Gastrocnemius medialis (tissue), 4 donors: ENCODE data around the gene NCAPD2. TPM values are rescaled to one million over a fixed set of nuclear protein-coding genes. Genes with fewer than 3 reads are reported as not detected.
"Not testable (repeated sequence)": the region's sequence is repeated elsewhere in the genome, so short reads cannot be mapped to it uniquely, and the experiment has no call there.

ENCODE experiments used
- ATAC-seq, 2 donors: fragments of 150-250 bp; one replicate each; pipeline ENCODE4 v1.9.1; 2016
- DNase-seq, 2 donors: peaks; one replicate each; pipeline ENCODE4 v3.0.0-alpha.2; 2019
- H3K27ac ChIP-seq, 4 donors: fragments of 200-600 bp; sonication (generic); 1 replicate in 1 of 4; 2 replicates in 3 of 4; pipeline ENCODE4 v1.5.1; 2016 to 2018; ENCODE audit warnings: mild to moderate bottlenecking in 2 of 4, moderate library complexity in 1 of 4
- H3K27me3 ChIP-seq, 3 donors: fragments of 200-600 bp; sonication (generic) in 2 of 3; 1 replicate in 1 of 3; 2 replicates in 2 of 3; pipeline versions ENCODE4 v1.5.1 to v1.6.0; 2016 to 2019; ENCODE audit warnings: mild to moderate bottlenecking in 1 of 3, moderate library complexity in 1 of 3
- H3K36me3 ChIP-seq, 2 donors: fragments of 200-600 bp; sonication (generic) in 1 of 2; one replicate each; pipeline ENCODE4 v1.5.1; 2017 to 2018
- H3K4me1 ChIP-seq, 2 donors: fragments of 200-600 bp; sonication (generic) in 1 of 2; one replicate each; pipeline ENCODE4 v1.5.1; 2016 to 2017; ENCODE audit warnings: mild to moderate bottlenecking in 2 of 2
- H3K4me3 ChIP-seq, 4 donors: fragments of 200-600 bp; sonication (generic) in 3 of 4; 1 replicate in 1 of 4; 2 replicates in 3 of 4; pipeline ENCODE4 v1.5.1; 2016 to 2019; ENCODE audit warnings: mild to moderate bottlenecking in 2 of 4
- H3K9me3 ChIP-seq, 3 donors: fragments of 200-600 bp; sonication (generic) in 2 of 3; 1 replicate in 1 of 3; 2 replicates in 2 of 3; pipeline ENCODE4 v1.5.1; 2016 to 2019
- POLR2A ChIP-seq, 2 donors: fragments of 450-650 bp; IDR thresholded peaks; one replicate each; pipeline ENCODE4 v1.6.1; 2017; ENCODE audit warnings: antibody characterized with exemption in 2 of 2, mild to moderate bottlenecking in 2 of 2, moderate library complexity in 2 of 2
- in situ Hi-C, 4 donors: fragments of 200-750 bp; cut with MboI; loops; one replicate each; pipeline versions ENCODE4 v1.15.0 to v1.8.0; 2017; ENCODE audit warnings: low sequenced_read_pairs in 4 of 4
- intact Hi-C: fragments of 100-400 bp; cut with DNase I; formaldehyde crosslinking; loops from one replicate; pipeline ENCODE4 v1.15.1; 2023; ENCODE audit warnings: low total_unique reads
- total RNA-seq, 4 donors: library from RNA; depleted of rRNA; stranded (reverse); fragments of >200 nt; gene quantifications; one replicate each; pipeline versions ENCODE4 v1.1.0 to v1.2.3, GENCODE V29; 2016
- TF ChIP-seq, protein P1 (sequence below), 5 experiments: fragments of 450-650 bp in 3 of 5; fragments of 200-600 bp in 2 of 5; sonication (generic) in 2 of 5; IDR thresholded peaks in 4 of 5; conservative IDR thresholded peaks in 1 of 5; 1 replicate in 4 of 5; 2 replicates in 1 of 5; pipeline ENCODE4 v1.5.1; 2016 to 2019; ENCODE audit warnings: antibody characterized with exemption in 5 of 5, mild to moderate bottlenecking in 3 of 5, moderate library complexity in 3 of 5

The NCAPD2 gene
- total RNA-seq, 4 donors from 2014 or later, result 12.3 to 250 (median 13.3) TPM

GRCh38 chr12:6472491-6472890 lies 21.4 kb upstream of the NCAPD2 start:
- H3K27ac ChIP-seq, result no peak overlapping the region
- TF ChIP-seq, protein P1, sequence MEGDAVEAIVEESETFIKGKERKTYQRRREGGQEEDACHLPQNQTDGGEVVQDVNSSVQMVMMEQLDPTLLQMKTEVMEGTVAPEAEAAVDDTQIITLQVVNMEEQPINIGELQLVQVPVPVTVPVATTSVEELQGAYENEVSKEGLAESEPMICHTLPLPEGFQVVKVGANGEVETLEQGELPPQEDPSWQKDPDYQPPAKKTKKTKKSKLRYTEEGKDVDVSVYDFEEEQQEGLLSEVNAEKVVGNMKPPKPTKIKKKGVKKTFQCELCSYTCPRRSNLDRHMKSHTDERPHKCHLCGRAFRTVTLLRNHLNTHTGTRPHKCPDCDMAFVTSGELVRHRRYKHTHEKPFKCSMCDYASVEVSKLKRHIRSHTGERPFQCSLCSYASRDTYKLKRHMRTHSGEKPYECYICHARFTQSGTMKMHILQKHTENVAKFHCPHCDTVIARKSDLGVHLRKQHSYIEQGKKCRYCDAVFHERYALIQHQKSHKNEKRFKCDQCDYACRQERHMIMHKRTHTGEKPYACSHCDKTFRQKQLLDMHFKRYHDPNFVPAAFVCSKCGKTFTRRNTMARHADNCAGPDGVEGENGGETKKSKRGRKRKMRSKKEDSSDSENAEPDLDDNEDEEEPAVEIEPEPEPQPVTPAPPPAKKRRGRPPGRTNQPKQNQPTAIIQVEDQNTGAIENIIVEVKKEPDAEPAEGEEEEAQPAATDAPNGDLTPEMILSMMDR (IDR thresholded peaks at IDR 0.05 in 4 of 5, conservative IDR thresholded peaks at IDR 0.05 in 1 of 5), result no peak
- TF ChIP-seq POLR2A (IDR thresholded peaks at IDR 0.05), result no peak
- H3K4me3 ChIP-seq, result no peak overlapping the region
- peaks cover 21 to 23% of the 10 kb centered on the region in 2 donors for H3K4me1 ChIP-seq
- intact Hi-C loops (loop anchor here (5.0 kb wide), 1 partner anchor 80 kb away; no protein-coding TSS in a partner anchor), in situ Hi-C loops (loop anchor here in 1 of 4 donors (25.0 kb wide), 1 partner anchor 135 kb away; the partner anchor contains the start of gene TNFRSF1A)
- no peaks in the 10 kb centered on the region for H3K9me3 ChIP-seq
- ATAC-seq (no peak), DNase-seq (no peak)
- H3K27me3 ChIP-seq, result no peaks in the 10 kb centered on the region
- H3K36me3 ChIP-seq, result no peaks in the 10 kb centered on the region

- H3K36me3 ChIP-seq, intact Hi-C loops, ATAC-seq, in situ Hi-C loops, H3K4me1 ChIP-seq, H3K27ac ChIP-seq, H3K27me3 ChIP-seq, DNase-seq, H3K9me3 ChIP-seq, H3K4me3 ChIP-seq: not testable (repeated sequence)
These were observed 18.5 kb upstream of the NCAPD2 start for GRCh38 chr12:6475233-6475975.

DNA sequence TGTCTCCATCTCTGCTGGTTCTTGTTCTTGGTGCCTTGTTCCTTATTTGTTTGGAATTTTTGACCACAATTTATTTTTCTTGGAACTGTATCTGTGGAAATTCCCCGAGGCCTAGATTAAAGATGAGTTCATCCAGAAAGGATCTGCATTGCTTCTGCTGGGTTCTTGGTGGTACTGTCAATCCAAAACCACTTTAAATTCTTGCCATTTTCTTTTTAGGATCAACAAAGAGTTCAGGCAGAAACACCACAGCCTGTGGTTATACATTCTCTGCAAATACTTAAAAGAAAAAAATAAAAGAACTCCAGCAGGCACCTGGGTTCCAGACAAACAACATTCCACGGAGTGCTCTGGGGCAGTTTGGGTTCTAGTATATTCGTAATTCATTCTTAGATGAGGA lies 17.4 kb upstream of the NCAPD2 start:
- H3K27ac ChIP-seq, result no peak overlapping the region
- no peak overlapping the region for H3K4me3 ChIP-seq
- no peaks in the 10 kb centered on the region for H3K9me3 ChIP-seq
- DNase-seq, result no peak
- H3K4me1 ChIP-seq, result peaks cover under 1 to 5% of the 10 kb centered on the region in 2 donors
- ATAC-seq, result no peak
- no peaks in the 10 kb centered on the region for H3K27me3 ChIP-seq
- H3K36me3 ChIP-seq, result no peaks in the 10 kb centered on the region
- TF ChIP-seq POLR2A (IDR thresholded peaks at IDR 0.05), result no peak
- TF ChIP-seq, protein P1 (IDR thresholded peaks at IDR 0.05 in 4 of 5, conservative IDR thresholded peaks at IDR 0.05 in 1 of 5), result no peak
- intact Hi-C loops (no loop called here), in situ Hi-C loops (no loop called here)

GRCh38 chr12:6477601-6478377 lies 16.1 kb upstream of the NCAPD2 start:
- H3K9me3 ChIP-seq, intact Hi-C loops, H3K27ac ChIP-seq, H3K36me3 ChIP-seq, H3K4me1 ChIP-seq, DNase-seq, H3K4me3 ChIP-seq, in situ Hi-C loops, H3K27me3 ChIP-seq: not testable (repeated sequence)
- peak in 1 of 2 donors; percentile 30 for ATAC-seq

- in situ Hi-C loops, result no loop called here
- no peak for ATAC-seq
These were observed 15.5 kb upstream of the NCAPD2 start for GRCh38 chr12:6478416-6478815.

More at GRCh38 chr12:6478416-6478815, 15.5 kb upstream of the NCAPD2 start:
- Histone ChIP-seq H3K9me3 (no peaks in the 10 kb centered on the region), H3K27me3 (no peaks in the 10 kb centered on the region), H3K4me3 (no peak overlapping the region), H3K4me1 (no peaks in the 10 kb centered on the region), H3K27ac (no peak overlapping the region), H3K36me3 (no peaks in the 10 kb centered on the region)
- DNase-seq, result no peak
- TF ChIP-seq POLR2A (IDR thresholded peaks at IDR 0.05), result no peak
- TF ChIP-seq, protein P1 (IDR thresholded peaks at IDR 0.05 in 4 of 5, conservative IDR thresholded peaks at IDR 0.05 in 1 of 5), result no peak
- intact Hi-C loops, result no loop called here
